Parathyroid adenoma (tissue), 2 donors: ENCODE measurements around the gene PCDHGA1.
A peak's percentile ranks its signal among the peaks of the same experiment; 100 is the strongest.

Experiments
- H2AFZ ChIP-seq: fragments of 300-600 bp; sonication (generic); one replicate; pipeline ENCODE4 v1.7.0; 2017; ENCODE audit warnings: antibody characterized with exemption, mild to moderate bottlenecking
- H3K27ac ChIP-seq: fragments of 300-600 bp; sonication (generic); one replicate; pipeline ENCODE4 v1.7.0; 2017
- H3K27me3 ChIP-seq: fragments of 300-600 bp; sonication (generic); one replicate; pipeline ENCODE4 v1.7.0; 2017; ENCODE audit warnings: low read length; ENCODE audit not compliant: control insufficient read depth, insufficient read depth
- H3K36me3 ChIP-seq: fragments of 300-600 bp; sonication (generic); one replicate; pipeline ENCODE4 v1.7.0; 2017; ENCODE audit warnings: low read length; ENCODE audit not compliant: control insufficient read depth, insufficient read depth
- H3K4me1 ChIP-seq: fragments of 300-600 bp; sonication (generic); one replicate; pipeline ENCODE4 v1.7.0; 2017; ENCODE audit warnings: control low read depth
- H3K4me2 ChIP-seq: fragments of 300-600 bp; sonication (generic); one replicate; pipeline ENCODE4 v1.7.0; 2017; ENCODE audit warnings: low read length
- H3K4me3 ChIP-seq: fragments of 300-600 bp; sonication (generic); one replicate; pipeline ENCODE4 v1.7.0; 2017; ENCODE audit warnings: low read depth, low read length
- H3K79me2 ChIP-seq: fragments of 300-600 bp; sonication (generic); one replicate; pipeline ENCODE4 v1.7.0; 2017; ENCODE audit warnings: control low read depth
- H3K9ac ChIP-seq: fragments of 300-600 bp; sonication (generic); one replicate; pipeline ENCODE4 v1.7.0; 2017; ENCODE audit warnings: mild to moderate bottlenecking
- H3K9me3 ChIP-seq: fragments of 300-600 bp; sonication (generic); one replicate; pipeline ENCODE4 v1.7.0; 2017; ENCODE audit warnings: low read length; ENCODE audit not compliant: control insufficient read depth
- CTCF ChIP-seq: fragments of 300-600 bp; sonication (generic); IDR thresholded peaks from one replicate; pipeline ENCODE4 v1.7.0; 2017; ENCODE audit warnings: antibody characterized with exemption, mild to moderate bottlenecking
- donor health status: primary hyperparathyroidism.

The PCDHGA1 gene

GRCh38 chr5:141512390-141512910 is 182.1 kb downstream of the PCDHGA1 start:
- Histone ChIP-seq H3K36me3 (no peaks in the 10 kb centered on the region), H3K9ac (no peak overlapping the region)

GRCh38 chr5:141512911-141513626 is 182.8 kb downstream of the PCDHGA1 start:
- Histone ChIP-seq H3K79me2 (peaks cover 5% of the 10 kb centered on the region), H3K9me3 (no peaks in the 10 kb centered on the region), H3K4me3 (peak overlapping the region; percentile 71), H2AFZ (peak overlapping the region; percentile 81), H3K4me2 (peak overlapping the region; percentile 80), H3K9ac (peak overlapping the region; percentile 64), H3K4me1 (peaks cover 49% of the 10 kb centered on the region), H3K27ac (peak overlapping the region; percentile 99), H3K36me3 (no peaks in the 10 kb centered on the region), H3K27me3 (no peaks in the 10 kb centered on the region)
- no peak for TF ChIP-seq CTCF

More at GRCh38 chr5:141512390-141512910, 182.1 kb downstream of the PCDHGA1 start:
- peak overlapping the region; percentile 80 for H3K4me2 ChIP-seq
- no peaks in the 10 kb centered on the region for H3K9me3 ChIP-seq
- peak overlapping the region; percentile 81 for H2AFZ ChIP-seq
- H3K79me2 ChIP-seq: peaks cover 5% of the 10 kb centered on the region
- TF ChIP-seq CTCF: peak; percentile 97
- H3K27me3 ChIP-seq: no peaks in the 10 kb centered on the region
- H3K4me1 ChIP-seq: peaks cover 49% of the 10 kb centered on the region
- H3K27ac ChIP-seq: peak overlapping the region; percentile 99
- peak overlapping the region; percentile 71 for H3K4me3 ChIP-seq

GRCh38 chr5:141513627-141514329 is 183.5 kb downstream of the PCDHGA1 start:
- TF ChIP-seq CTCF: no peak
- Histone ChIP-seq H2AFZ (peak overlapping the region; percentile 81), H3K9ac (peak overlapping the region; percentile 64), H3K4me1 (peaks cover 46% of the 10 kb centered on the region), H3K79me2 (peaks cover 5% of the 10 kb centered on the region), H3K36me3 (no peaks in the 10 kb centered on the region), H3K4me3 (peak overlapping the region; percentile 71), H3K4me2 (peak overlapping the region; percentile 80), H3K27me3 (no peaks in the 10 kb centered on the region), H3K27ac (peak overlapping the region; percentile 99), H3K9me3 (no peaks in the 10 kb centered on the region)

GRCh38 chr5:141514330-141515133 is 184.2 kb downstream of the PCDHGA1 start:
- H3K79me2 ChIP-seq: peaks cover 5% of the 10 kb centered on the region
- H3K9ac ChIP-seq: no peak overlapping the region
- peaks cover 46% of the 10 kb centered on the region for H3K4me1 ChIP-seq
- H3K4me2 ChIP-seq: peak overlapping the region; percentile 80
- peak overlapping the region; percentile 71 for H3K4me3 ChIP-seq
- no peaks in the 10 kb centered on the region for H3K36me3 ChIP-seq
- peak overlapping the region; percentile 81 for H2AFZ ChIP-seq
- H3K9me3 ChIP-seq: no peaks in the 10 kb centered on the region
- H3K27me3 ChIP-seq: no peaks in the 10 kb centered on the region
- TF ChIP-seq CTCF: no peak
- peak overlapping the region; percentile 99 for H3K27ac ChIP-seq
